Liver (tissue), 9 donors: Measurements from ENCODE around the gene DAPK1. TPM values are rescaled to one million over a fixed set of nuclear protein-coding genes. Genes with fewer than 3 reads are reported as not detected.

Source experiments
- DNase-seq: peaks from one replicate; pipeline ENCODE4 v3.0.0-alpha.2; 2017; ENCODE audit warnings: low spot score
- H3K27ac ChIP-seq, 2 donors: one replicate each; pipeline ENCODE4 v1.7.0; 2013; ENCODE audit warnings: inconsistent platforms in 2 of 2, low read length in 2 of 2, control low read depth in 1 of 2, low read depth in 1 of 2, mild to moderate bottlenecking in 1 of 2
- H3K27me3 ChIP-seq, 4 donors: one replicate each; pipeline versions ENCODE4 v1.6.1 to v1.7.0; 2013; ENCODE audit warnings: low read length in 3 of 4, inconsistent platforms in 1 of 4, mild to moderate bottlenecking in 1 of 4, moderate library complexity in 1 of 4; ENCODE audit not compliant: control insufficient read depth in 4 of 4, insufficient read depth in 4 of 4
- H3K36me3 ChIP-seq, 4 donors: one replicate each; pipeline versions ENCODE4 v1.6.1 to v1.7.0; 2013; ENCODE audit warnings: low read length in 3 of 4, mild to moderate bottlenecking in 3 of 4, low read depth in 1 of 4, moderate library complexity in 1 of 4; ENCODE audit not compliant: control insufficient read depth in 4 of 4, insufficient read depth in 3 of 4
- H3K4me1 ChIP-seq, 4 donors: one replicate each; pipeline versions ENCODE4 v1.6.1 to v1.7.0; 2013; ENCODE audit warnings: low read length in 3 of 4, mild to moderate bottlenecking in 3 of 4, moderate library complexity in 1 of 4; ENCODE audit not compliant: control insufficient read depth in 4 of 4, insufficient read depth in 4 of 4
- H3K4me3 ChIP-seq, 3 donors: one replicate each; pipeline versions ENCODE4 v1.6.1 to v1.7.0; 2013; ENCODE audit warnings: low read length in 3 of 3, control low read depth in 1 of 3, low read depth in 1 of 3, mild to moderate bottlenecking in 1 of 3
- H3K9ac ChIP-seq, 2 donors: one replicate each; pipeline ENCODE4 v1.7.0; 2013; ENCODE audit warnings: low read length in 2 of 2, mild to moderate bottlenecking in 2 of 2, moderate library complexity in 2 of 2, control low read depth in 1 of 2, low read depth in 1 of 2
- H3K9me3 ChIP-seq, 4 donors: one replicate each; pipeline versions ENCODE4 v1.6.1 to v1.7.0; 2013; ENCODE audit warnings: low read length in 3 of 4; ENCODE audit not compliant: control insufficient read depth in 4 of 4
- ATF3 ChIP-seq: IDR thresholded peaks from 2 replicates; pipeline ENCODE4 v1.6.1; 2016; ENCODE audit warnings: antibody characterized with exemption
- EGR1 ChIP-seq, 2 donors: IDR thresholded peaks; 2 replicates each; pipeline ENCODE4 v1.6.1; 2016 to 2018; ENCODE audit warnings: antibody characterized with exemption in 2 of 2, low read depth in 2 of 2
- FOXA1 ChIP-seq: IDR thresholded peaks from 2 replicates; pipeline ENCODE4 v1.6.1; 2016; ENCODE audit warnings: antibody characterized with exemption
- FOXA2 ChIP-seq: IDR thresholded peaks from 2 replicates; pipeline ENCODE4 v1.6.1; 2016; ENCODE audit warnings: antibody characterized with exemption
- GABPA ChIP-seq, 2 donors: IDR thresholded peaks in 1 of 2; conservative IDR thresholded peaks in 1 of 2; 2 replicates each; pipeline ENCODE4 v1.6.1; 2016; ENCODE audit warnings: antibody characterized with exemption in 2 of 2, mild to moderate bottlenecking in 1 of 2, moderate library complexity in 1 of 2
- HNF4A ChIP-seq, 2 donors: conservative IDR thresholded peaks; 2 replicates each; pipeline ENCODE4 v1.6.1; 2016; ENCODE audit warnings: antibody characterized with exemption in 2 of 2, mild to moderate bottlenecking in 2 of 2
- HNF4G ChIP-seq: IDR thresholded peaks from 2 replicates; pipeline ENCODE4 v1.6.1; 2016; ENCODE audit warnings: antibody characterized with exemption
- JUND ChIP-seq, 2 donors: IDR thresholded peaks; 2 replicates each; pipeline ENCODE4 v1.6.1; 2016; ENCODE audit warnings: antibody characterized with exemption in 2 of 2
- MAX ChIP-seq: IDR thresholded peaks from 2 replicates; pipeline ENCODE4 v1.6.1; 2016; ENCODE audit warnings: antibody characterized with exemption
- NR2F2 ChIP-seq: IDR thresholded peaks from 2 replicates; pipeline ENCODE4 v1.6.1; 2016; ENCODE audit warnings: antibody characterized with exemption
- RAD21 ChIP-seq, 2 donors: IDR thresholded peaks; 2 replicates each; pipeline ENCODE4 v1.6.1; 2016; ENCODE audit warnings: antibody characterized with exemption in 2 of 2, mild to moderate bottlenecking in 2 of 2
- RXRA ChIP-seq, 2 donors: IDR thresholded peaks; 2 replicates each; pipeline ENCODE4 v1.6.1; 2017 to 2018; ENCODE audit warnings: antibody characterized with exemption in 2 of 2, mild to moderate bottlenecking in 1 of 2
- SP1 ChIP-seq: IDR thresholded peaks from 2 replicates; pipeline ENCODE4 v1.6.1; 2018; ENCODE audit warnings: antibody characterized with exemption, mild to moderate bottlenecking
- TAF1 ChIP-seq: conservative IDR thresholded peaks from 2 replicates; pipeline ENCODE4 v1.6.1; 2016; ENCODE audit warnings: antibody characterized with exemption, mild to moderate bottlenecking
- YY1 ChIP-seq: IDR thresholded peaks from 2 replicates; pipeline ENCODE4 v1.6.1; 2016; ENCODE audit warnings: antibody characterized with exemption, mild to moderate bottlenecking
- ZBTB33 ChIP-seq: IDR thresholded peaks from 2 replicates; pipeline ENCODE4 v1.6.1; 2016; ENCODE audit warnings: antibody characterized with exemption
- WGBS: extraction: QIAGEN DNeasy Blood & Tissue Kit; methylation state at CpG from one replicate; pipeline ENCODE4 v1.1.7; 2013; 5-methylcytosine and 5-hydroxymethylcytosine counted together
- polyA plus RNA-seq, 2 donors: library from polyadenylated mRNA; stranded (reverse) in 1 of 2; unstranded in 1 of 2; fragments of 200-250 nt in 1 of 2; fragments of >200 nt in 1 of 2; fragmentation: Nextera tagmentation in 1 of 2; extraction: Ambion mirVana in 1 of 2; gene quantifications; one replicate each; pipeline versions ENCODE4 v1.2.1 to v1.2.3, GENCODE V29; 2013 to 2015
- total RNA-seq, 2 donors: library from RNA; depleted of rRNA; stranded (reverse); fragments of >200 nt; gene quantifications; one replicate each; pipeline ENCODE4 v1.2.3, GENCODE V29; 2014
- TF ChIP-seq, protein P1 (sequence below): IDR thresholded peaks from 2 replicates; pipeline ENCODE4 v1.6.1; 2016; ENCODE audit warnings: antibody characterized with exemption, mild to moderate bottlenecking
- TF ChIP-seq, protein P2 (sequence below): fragments of 150-350 bp; IDR thresholded peaks from 2 replicates; pipeline ENCODE4 v1.5.1; 2017; ENCODE audit warnings: improper control_type of control experiment, low read depth, low read length; ENCODE audit not compliant: missing input control
- donor health status: healthy.
- donor health status: healthy.
- donor health status: healthy.
- donor health status: healthy.
- donor health status: healthy.

Gene DAPK1
- total and polyA plus RNA-seq, 4 donors: 14.0 to 40.8 (median 21.8) TPM

GRCh38 chr9:87502391-87503221 lies 4.9 kb downstream of the DAPK1 start:
- H3K9me3 ChIP-seq: no peaks in the 10 kb centered on the region
- peaks cover 0 to 4% (median 0%) of the 10 kb centered on the region in 4 donors for H3K36me3 ChIP-seq
- 27% methylated on average over 7 of the region's 7 CpGs for WGBS
- H3K4me3 ChIP-seq: no peak overlapping the region
- H3K27ac ChIP-seq: peak overlapping the region; percentile 38 to 69
- no peak overlapping the region for H3K9ac ChIP-seq
- peaks cover 1 to 74% (median 51%) of the 10 kb centered on the region in 4 donors for H3K4me1 ChIP-seq
- H3K27me3 ChIP-seq: no peaks in the 10 kb centered on the region
- TF ChIP-seq NR2F2 (peak; percentile 77), TAF1 (no peak), HNF4A (conservative IDR thresholded peaks at IDR 0.05) (peak; percentile 48 to 60), FOXA2 (peak; percentile 55), RAD21 (IDR thresholded peaks at IDR 0.05) (peak in 1 of 2 donors; percentile 49), RXRA (IDR thresholded peaks at IDR 0.05) (peak; percentile 77 to 87), JUND (IDR thresholded peaks at IDR 0.05) (peak in 1 of 2 donors; percentile 37), HNF4G (peak; percentile 18), YY1 (peak; percentile 30), FOXA1 (no peak), SP1 (peak; percentile 45), ZBTB33 (no peak)
- DNase-seq: no peak

- Histone ChIP-seq H3K4me3 (no peak overlapping the region), H3K27me3 (no peaks in the 10 kb centered on the region), H3K9me3 (no peaks in the 10 kb centered on the region), H3K27ac (no peak overlapping the region), H3K9ac (no peak overlapping the region), H3K4me1 (peaks cover 1 to 74% (median 51%) of the 10 kb centered on the region in 4 donors), H3K36me3 (peaks cover 0 to 4% (median 0%) of the 10 kb centered on the region in 4 donors)
- no peak for DNase-seq
- 91% methylated on average over 2 of the region's 2 CpGs for WGBS
- TF ChIP-seq FOXA1 (no peak), GABPA (IDR thresholded peaks at IDR 0.05 in 1 of 2, conservative IDR thresholded peaks at IDR 0.05 in 1 of 2) (no peak), SP1 (no peak), YY1 (no peak), ZBTB33 (no peak), ATF3 (no peak), RAD21 (IDR thresholded peaks at IDR 0.05) (no peak), JUND (IDR thresholded peaks at IDR 0.05) (no peak), TAF1 (no peak), MAX (no peak), HNF4G (no peak), EGR1 (IDR thresholded peaks at IDR 0.05; ENCODE audit: low read depth in 2 of 2) (no peak)
- TF ChIP-seq, protein P1, sequence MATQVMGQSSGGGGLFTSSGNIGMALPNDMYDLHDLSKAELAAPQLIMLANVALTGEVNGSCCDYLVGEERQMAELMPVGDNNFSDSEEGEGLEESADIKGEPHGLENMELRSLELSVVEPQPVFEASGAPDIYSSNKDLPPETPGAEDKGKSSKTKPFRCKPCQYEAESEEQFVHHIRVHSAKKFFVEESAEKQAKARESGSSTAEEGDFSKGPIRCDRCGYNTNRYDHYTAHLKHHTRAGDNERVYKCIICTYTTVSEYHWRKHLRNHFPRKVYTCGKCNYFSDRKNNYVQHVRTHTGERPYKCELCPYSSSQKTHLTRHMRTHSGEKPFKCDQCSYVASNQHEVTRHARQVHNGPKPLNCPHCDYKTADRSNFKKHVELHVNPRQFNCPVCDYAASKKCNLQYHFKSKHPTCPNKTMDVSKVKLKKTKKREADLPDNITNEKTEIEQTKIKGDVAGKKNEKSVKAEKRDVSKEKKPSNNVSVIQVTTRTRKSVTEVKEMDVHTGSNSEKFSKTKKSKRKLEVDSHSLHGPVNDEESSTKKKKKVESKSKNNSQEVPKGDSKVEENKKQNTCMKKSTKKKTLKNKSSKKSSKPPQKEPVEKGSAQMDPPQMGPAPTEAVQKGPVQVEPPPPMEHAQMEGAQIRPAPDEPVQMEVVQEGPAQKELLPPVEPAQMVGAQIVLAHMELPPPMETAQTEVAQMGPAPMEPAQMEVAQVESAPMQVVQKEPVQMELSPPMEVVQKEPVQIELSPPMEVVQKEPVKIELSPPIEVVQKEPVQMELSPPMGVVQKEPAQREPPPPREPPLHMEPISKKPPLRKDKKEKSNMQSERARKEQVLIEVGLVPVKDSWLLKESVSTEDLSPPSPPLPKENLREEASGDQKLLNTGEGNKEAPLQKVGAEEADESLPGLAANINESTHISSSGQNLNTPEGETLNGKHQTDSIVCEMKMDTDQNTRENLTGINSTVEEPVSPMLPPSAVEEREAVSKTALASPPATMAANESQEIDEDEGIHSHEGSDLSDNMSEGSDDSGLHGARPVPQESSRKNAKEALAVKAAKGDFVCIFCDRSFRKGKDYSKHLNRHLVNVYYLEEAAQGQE: no peak
- TF ChIP-seq, protein P2, sequence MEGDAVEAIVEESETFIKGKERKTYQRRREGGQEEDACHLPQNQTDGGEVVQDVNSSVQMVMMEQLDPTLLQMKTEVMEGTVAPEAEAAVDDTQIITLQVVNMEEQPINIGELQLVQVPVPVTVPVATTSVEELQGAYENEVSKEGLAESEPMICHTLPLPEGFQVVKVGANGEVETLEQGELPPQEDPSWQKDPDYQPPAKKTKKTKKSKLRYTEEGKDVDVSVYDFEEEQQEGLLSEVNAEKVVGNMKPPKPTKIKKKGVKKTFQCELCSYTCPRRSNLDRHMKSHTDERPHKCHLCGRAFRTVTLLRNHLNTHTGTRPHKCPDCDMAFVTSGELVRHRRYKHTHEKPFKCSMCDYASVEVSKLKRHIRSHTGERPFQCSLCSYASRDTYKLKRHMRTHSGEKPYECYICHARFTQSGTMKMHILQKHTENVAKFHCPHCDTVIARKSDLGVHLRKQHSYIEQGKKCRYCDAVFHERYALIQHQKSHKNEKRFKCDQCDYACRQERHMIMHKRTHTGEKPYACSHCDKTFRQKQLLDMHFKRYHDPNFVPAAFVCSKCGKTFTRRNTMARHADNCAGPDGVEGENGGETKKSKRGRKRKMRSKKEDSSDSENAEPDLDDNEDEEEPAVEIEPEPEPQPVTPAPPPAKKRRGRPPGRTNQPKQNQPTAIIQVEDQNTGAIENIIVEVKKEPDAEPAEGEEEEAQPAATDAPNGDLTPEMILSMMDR: no peak
Observed at GRCh38 chr9:87503430-87503829, 5.8 kb downstream of the DAPK1 start.
